Measurements from ENCODE around the gene OR2S2. TPM values are rescaled to one million over a fixed set of nuclear protein-coding genes. Genes with fewer than 3 reads are reported as not detected.

OR2S2 gene
- total and polyA plus RNA-seq, 2 of the 8 experiments (the other 6 are each of a cell fraction or from before 2014, with no cell fraction given) = not detected

DNA sequence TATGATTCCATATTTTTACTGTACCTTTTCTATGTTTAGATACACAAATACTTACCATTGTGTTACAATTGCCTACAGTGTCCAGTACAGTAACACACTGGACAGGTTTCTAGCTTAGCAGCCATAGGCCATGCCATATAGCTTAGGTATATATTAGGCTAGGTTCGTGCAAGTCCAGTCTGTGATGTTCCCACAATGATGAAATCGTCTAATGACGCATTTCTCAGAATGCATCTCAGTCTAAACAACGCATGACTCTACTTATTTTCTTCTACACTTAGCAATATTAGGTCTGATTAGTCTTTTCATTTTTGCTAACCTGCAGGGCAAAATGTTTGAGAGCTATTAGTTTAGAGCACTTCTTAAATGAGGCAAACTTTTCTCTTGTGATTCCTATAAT lies 22.7 kb downstream of the OR2S2 start:
- Histone ChIP-seq H3K14ac (ENCODE audit: insufficient read length) (no peak overlapping the region), H2BK120ac (replicated peaks; ENCODE audit: low read depth, low read length) (no peak overlapping the region), H3K27ac (ENCODE audit: low read depth, low read length) (no peak overlapping the region), H4K5ac (ENCODE audit: insufficient read length, low read depth, low read length) (no peak overlapping the region), H4K20me1 (replicated peaks in 1 of 2; ENCODE audit: control insufficient read depth in 1 of 2, insufficient read depth in 2 of 2, low read length in 2 of 2) (no peaks in the 10 kb centered on the region), H3K79me1 (ENCODE audit: low read depth, low read length) (no peaks in the 10 kb centered on the region), H3K4ac (replicated peaks; ENCODE audit: insufficient read length, low read depth, low read length) (no peak overlapping the region), H3K56ac (replicated peaks; ENCODE audit: insufficient read length, low read depth, low read length) (no peak overlapping the region), H2BK20ac (ENCODE audit: low read length) (no peak overlapping the region), H2AFZ (ENCODE audit: low read length) (no peak overlapping the region), H2BK12ac (ENCODE audit: low read depth, low read length) (no peak overlapping the region), H3K4me2 (ENCODE audit: insufficient read depth in 1 of 2, low read depth in 2 of 2, low read length in 2 of 2) (no peak overlapping the region), H3K36me3 (ENCODE audit: control insufficient read depth in 2 of 4, insufficient read depth in 4 of 4, low read length in 3 of 4) (no peaks in the 10 kb centered on the region), H3K18ac (ENCODE audit: extremely low read depth, low read length) (no peak overlapping the region), H2AK5ac (ENCODE audit: low read depth, low read length) (no peak overlapping the region), H3K9ac (replicated peaks in 1 of 4; ENCODE audit: extremely low read depth in 1 of 4, low read depth in 3 of 4, low read length in 3 of 4) (no peak overlapping the region), H3K23me2 (ENCODE audit: low read depth, low read length) (no peaks in the 10 kb centered on the region), H3K23ac (ENCODE audit: insufficient read length) (no peak overlapping the region), H4K91ac (replicated peaks; ENCODE audit: insufficient read length, low read length) (no peak overlapping the region), H3K4me1 (replicated peaks in 1 of 4; ENCODE audit: control insufficient read depth in 3 of 4, insufficient read depth in 4 of 4, low read length in 3 of 4) (no peaks in the 10 kb centered on the region), H3K4me3 (ENCODE audit: extremely low read depth in 1 of 4, insufficient read depth in 2 of 4, low read depth in 3 of 4, low read length in 4 of 4) (no peak overlapping the region), H2BK15ac (ENCODE audit: low read length) (no peak overlapping the region), H3K79me2 (ENCODE audit: control insufficient read depth in 1 of 2, insufficient read depth in 2 of 2, low read length in 2 of 2) (no peaks in the 10 kb centered on the region), H3K9me3 (ENCODE audit: insufficient read depth in 2 of 2, low read depth in 1 of 2, low read length in 1 of 2) (no peaks in the 10 kb centered on the region), H2BK5ac (ENCODE audit: low read depth, low read length) (no peak overlapping the region), H3K27me3 (replicated peaks in 1 of 4; ENCODE audit: control insufficient read depth in 3 of 4, extremely low read depth in 1 of 4, insufficient read depth in 3 of 4, low read length in 3 of 4) (peaks cover 0 to 2% (median 0%) of the 10 kb centered on the region in 4 experiments; a peak in 1 of 7 replicates), H4K8ac (ENCODE audit: extremely low read depth, insufficient read depth, low read length) (no peak overlapping the region)
- TF ChIP-seq SIRT6 (IDR thresholded peaks at IDR 0.05; ENCODE audit: low read length) (no peak), GABPA (IDR thresholded peaks at IDR 0.05; ENCODE audit: borderline replicate concordance, insufficient read depth, low read length) (no peak), SP1 (IDR thresholded peaks at IDR 0.05; ENCODE audit: low read depth, low read length) (no peak), SUZ12 (IDR thresholded peaks at IDR 0.05; ENCODE audit: low read length) (no peak), RNF2 (IDR thresholded peaks at IDR 0.05; ENCODE audit: borderline replicate concordance, low read depth, low read length, missing control alignments, poor library complexity, severe bottlenecking) (no peak), RAD21 (IDR thresholded peaks at IDR 0.05 in 1 of 2, conservative IDR thresholded peaks at IDR 0.05 in 1 of 2; ENCODE audit: low read depth in 2 of 2, low read length in 2 of 2) (no peak), FOSL1 (IDR thresholded peaks at IDR 0.05; ENCODE audit: insufficient read depth, low read depth, low read length) (no peak), BCL11A (IDR thresholded peaks at IDR 0.05; ENCODE audit: low read depth in 2 of 2, low read length in 2 of 2) (no peak), SRF (IDR thresholded peaks at IDR 0.05; ENCODE audit: low read depth, low read length) (no peak), SP4 (IDR thresholded peaks at IDR 0.05; ENCODE audit: low read length) (no peak), SAP30 (IDR thresholded peaks at IDR 0.05; ENCODE audit: insufficient read depth, insufficient replicate concordance, low read length) (no peak), CBX5 (IDR thresholded peaks at IDR 0.05; ENCODE audit: low read depth, low read length) (no peak)
- TF ChIP-seq, protein P1, sequence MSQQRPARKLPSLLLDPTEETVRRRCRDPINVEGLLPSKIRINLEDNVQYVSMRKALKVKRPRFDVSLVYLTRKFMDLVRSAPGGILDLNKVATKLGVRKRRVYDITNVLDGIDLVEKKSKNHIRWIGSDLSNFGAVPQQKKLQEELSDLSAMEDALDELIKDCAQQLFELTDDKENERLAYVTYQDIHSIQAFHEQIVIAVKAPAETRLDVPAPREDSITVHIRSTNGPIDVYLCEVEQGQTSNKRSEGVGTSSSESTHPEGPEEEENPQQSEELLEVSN (IDR thresholded peaks at IDR 0.05) = no peak
- ChIA-PET POLR2A (ENCODE audit: partially characterized antibody) (no interaction called here), CTCF (ENCODE audit: partially characterized antibody) (interaction anchor here (1.0 to 5.7 kb wide), 4 partner anchors 9 to 24 kb away, joined by 3 to 24 read pairs (median 4); no protein-coding TSS in a partner anchor)
- DNase-seq (ENCODE audit: low read depth in 1 of 2, low spot score in 2 of 2) (no peak), FAIRE-seq (no peak)
- 98% methylated on average over 4 of the region's 4 CpGs; no CpG with 5 or more reads in 1 of the 2 experiments for WGBS, 2 experiments (ENCODE audit: extremely low coverage in 1 of 2, insufficient coverage in 1 of 2, insufficient read length in 1 of 2, insufficient replicate concordance in 2 of 2, low coverage in 1 of 2, low lambda C conversion rate in 2 of 2, missing lambda C conversion rate in 1 of 2)

Data from H1 (cell line).